ENCODE results near the gene ZNF335.
A peak's percentile ranks its signal among the peaks of the same experiment; 100 is the strongest.
"Not testable (repeated sequence)": the region's sequence is repeated elsewhere in the genome, so short reads cannot be mapped to it uniquely, and the experiment has no call there.

ZNF335 gene

DNA sequence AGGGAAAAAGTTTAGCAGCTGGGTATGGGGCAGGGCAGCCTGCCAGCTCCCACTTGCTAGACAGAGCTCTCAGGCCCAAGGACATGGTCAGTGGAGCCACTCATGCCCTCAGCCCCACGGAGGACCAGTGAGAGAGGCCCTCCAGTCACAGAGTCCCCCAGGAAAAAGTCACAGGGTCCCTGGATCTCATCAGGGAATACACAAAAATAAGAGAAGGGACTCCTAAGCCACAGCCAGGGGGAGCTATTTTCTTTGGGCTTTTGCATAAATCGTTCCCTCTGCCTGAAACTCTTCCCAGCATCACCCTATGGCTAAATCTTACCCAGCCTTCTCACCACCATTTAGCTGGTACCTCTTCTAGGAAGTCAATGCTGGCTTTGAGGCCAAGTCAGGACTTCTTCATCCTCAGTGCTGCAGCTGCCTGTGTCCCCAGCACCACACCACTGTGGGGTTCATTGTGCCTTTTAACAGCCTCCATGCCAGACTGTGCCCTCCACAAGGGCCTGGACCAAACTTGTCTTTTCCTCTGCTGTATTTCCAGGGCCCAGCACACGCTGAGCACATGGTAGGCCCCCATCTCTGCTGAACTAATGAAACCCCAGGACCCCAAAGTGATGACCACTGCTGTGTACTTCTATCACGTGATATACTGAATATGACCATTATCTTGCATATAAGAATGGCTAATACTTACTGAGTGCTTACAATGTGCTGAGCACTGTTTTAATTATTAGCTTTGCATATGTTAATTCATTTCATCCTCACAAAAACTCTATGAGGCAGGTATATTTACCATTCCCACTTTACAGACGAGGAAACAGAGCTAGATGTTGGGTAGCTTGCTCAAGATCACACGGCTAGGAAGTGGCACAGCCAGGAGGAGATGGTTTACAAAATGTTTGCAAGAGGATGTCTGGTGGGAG lies 2.0 kb downstream of the ZNF335 start:
- DNase-seq = peak; percentile 50

DNA sequence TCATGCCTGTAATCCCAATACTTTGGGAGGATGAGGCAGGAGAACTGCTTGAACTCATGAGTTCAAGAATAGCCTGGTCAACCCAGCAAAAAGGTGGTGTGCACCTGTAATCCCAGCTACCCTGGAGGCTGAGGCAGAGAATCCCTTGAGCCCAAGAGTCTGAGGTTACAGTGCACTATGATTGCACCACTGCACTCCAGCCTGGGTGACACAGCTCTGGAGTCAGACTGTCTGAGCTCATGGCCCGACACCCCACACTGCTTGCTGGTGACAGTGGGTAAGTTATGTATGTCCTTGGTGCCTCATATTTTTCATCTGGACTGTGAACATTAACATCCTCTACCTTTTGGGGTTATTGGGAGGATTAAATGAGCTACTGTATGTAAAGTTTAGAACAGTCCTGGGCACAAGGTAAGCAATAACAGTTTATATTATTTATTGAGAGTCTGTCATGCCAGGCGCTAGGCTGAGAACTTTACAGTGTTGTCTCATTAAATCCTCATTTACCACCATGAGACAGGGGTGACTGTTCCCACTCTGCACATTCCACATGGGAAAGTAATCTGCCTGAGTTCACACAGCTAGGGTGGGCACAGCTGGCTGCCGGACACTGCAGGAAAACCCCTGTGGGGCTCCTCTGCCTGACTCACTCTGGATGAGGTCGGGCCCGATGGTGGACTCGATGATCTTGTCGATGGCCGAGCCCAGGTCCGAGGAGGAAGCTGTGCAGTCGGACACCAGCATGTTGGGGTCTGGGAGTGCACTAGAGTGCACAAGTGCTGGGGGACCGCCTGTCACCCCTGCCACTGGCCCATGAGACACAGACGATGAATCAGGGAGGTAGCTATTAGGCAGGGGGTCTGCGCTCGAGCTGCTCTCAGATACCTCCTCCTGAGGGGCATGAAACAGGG lies 2.9 kb downstream of the ZNF335 start:
- DNase-seq = peak; percentile 31

DNA sequence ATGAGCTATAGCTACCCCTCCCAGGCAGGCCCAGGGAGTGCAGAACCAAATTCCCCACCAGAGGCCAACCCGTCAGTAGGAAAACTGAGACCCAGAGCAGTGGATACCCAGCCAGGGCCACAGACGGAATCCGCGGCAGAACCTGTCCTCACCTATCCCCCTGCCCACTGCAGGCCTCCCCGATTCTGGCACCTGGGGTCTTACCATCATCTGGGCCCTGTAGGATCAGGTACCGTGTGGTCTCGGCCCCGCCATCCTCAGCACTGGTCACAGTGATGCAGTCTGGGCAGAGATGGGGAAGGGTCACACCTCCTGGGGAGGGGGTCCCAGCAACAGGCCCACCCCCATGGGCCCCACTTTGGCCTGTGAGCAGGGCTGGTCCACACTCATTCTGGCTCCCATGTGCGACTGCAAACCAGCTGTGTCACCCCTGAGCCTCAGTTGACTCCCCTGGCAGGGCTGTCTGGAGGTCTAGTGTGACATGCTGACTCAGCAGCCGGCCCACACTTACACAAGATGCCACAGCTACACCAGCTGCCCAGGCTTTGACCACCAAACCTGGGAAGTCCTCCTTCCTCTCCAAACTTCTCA lies 3.8 kb downstream of the ZNF335 start:
- DNase-seq = no peak

DNA sequence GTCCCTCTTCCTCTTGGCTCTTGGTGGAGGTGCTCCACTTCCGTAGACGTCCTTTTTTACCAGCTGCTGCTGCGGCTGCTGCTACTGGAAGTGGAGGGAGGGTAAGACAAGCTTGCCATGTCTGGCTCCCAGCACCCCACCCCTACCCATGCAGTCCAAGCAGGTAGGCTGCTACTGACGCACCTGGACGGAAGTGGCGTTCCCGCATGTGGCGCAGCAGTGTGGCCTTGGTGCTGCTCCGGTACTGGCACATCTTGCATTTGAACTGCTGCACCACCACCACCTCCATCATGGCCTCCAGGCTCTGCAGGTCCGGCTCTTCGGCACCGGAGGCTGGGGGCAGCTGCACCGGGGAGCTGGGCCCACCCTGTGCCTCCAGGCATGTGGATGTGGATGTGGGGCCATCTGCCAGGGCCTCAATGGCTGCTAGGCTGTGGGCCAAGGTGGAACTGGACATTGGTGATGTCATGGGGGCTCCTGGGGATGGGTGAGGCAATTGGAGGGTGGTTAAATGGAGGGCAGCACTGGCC lies 4.4 kb downstream of the ZNF335 start:
- DNase-seq = no peak

DNA sequence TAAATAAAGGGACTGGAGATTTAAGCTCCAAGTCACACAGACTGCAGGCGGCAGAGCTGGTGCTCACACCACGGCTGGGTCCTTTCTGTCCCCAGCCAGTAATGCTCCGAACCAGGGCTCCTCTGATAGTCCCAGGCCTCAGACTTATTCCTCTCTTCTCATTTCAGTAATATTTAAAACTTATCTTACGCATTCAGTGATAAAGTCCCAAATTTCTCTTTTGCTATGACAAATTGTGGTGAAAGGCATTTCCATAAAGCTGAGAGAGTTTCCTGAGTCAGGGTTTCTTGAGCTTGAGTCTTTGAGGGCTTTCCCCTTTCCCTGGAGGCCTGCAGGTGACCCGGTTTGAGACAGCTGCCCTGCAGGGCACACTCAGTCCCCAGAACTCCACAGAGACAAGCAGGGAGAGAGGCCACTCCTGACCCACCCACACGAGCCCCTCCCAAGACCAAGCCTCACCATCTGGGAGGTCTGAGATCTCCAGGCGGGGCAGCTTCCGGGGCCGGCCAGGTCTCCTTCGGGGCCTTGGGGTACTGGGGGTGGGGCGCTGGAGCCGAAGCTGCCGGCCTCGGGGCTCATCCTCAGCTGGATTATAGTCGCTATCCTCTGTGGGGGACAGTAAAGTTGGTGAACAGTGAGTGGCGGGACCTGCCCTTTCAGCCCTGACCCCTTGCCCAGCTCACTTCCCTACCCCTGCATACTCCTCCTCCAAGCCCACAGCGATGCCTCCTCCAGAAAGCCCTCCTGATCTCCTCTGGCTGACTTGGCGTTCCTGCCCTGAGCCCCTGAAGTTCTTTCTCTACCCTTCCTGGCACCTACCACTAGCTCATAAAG lies 6.6 kb downstream of the ZNF335 start:
- DNase-seq = no peak

DNA sequence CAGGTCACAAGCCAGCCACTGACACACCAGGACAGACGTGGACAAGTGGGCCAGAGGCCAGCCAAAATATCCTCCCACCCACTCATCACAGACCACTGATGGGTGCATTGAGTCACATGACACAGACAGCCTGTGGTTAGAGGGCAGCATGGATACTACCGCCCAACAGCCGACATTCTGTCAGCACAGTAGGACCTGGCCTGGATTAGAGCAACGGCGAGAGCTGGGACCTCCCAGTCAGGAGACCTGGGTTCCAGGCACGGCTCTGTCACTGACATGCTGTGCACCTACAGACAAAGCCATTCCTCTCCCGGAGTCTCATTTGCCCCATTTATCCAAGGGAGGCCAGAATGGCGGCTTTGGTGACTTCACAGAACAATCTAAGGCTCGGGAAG lies 8.0 kb downstream of the ZNF335 start:
- no peak for DNase-seq

DNA sequence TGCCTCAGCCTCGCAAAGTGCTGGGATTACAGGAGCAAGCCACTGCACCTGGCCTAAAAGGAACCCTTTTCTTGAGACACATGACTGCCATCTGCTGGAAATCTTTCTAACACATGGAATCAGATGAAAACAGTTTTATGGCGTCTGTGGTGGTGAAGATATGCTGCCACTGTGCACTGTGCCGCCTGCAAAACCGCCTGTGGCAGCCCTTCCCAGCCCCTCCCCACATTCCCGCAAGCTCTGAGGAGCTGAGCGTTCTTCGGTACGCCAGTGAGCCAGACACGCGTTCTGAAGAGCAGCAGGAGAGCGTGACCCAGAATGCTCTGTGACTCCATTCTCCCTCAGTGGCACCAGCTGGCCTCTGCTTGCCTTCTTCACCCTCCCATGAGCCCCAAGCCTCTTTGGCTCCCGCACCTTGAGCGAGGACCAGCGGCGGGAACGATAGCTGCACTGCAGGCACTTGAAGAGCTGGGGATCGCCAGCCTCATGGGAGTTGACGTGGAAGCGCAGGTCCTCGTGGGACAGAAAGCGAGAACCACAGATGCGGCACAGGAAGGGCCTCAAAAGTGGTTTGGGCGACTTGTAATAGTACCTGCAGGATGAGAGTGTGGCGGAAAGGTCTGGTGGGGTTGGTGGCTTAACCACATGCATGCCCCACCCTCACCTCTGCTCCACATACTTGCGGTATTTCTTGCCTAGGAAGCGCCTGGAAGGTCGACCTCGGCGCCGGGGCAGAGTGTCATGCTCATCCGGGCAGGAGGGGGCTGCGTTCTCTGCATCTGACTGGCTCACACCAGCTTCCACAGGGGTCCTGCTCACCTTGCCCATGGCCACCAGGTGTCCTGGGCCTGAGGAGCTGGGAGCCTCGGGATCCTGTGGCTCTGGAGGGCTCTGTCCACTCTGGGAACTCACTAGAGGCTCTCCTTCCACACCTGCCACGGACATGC lies 8.7 kb downstream of the ZNF335 start:
- DNase-seq = no peak

DNA sequence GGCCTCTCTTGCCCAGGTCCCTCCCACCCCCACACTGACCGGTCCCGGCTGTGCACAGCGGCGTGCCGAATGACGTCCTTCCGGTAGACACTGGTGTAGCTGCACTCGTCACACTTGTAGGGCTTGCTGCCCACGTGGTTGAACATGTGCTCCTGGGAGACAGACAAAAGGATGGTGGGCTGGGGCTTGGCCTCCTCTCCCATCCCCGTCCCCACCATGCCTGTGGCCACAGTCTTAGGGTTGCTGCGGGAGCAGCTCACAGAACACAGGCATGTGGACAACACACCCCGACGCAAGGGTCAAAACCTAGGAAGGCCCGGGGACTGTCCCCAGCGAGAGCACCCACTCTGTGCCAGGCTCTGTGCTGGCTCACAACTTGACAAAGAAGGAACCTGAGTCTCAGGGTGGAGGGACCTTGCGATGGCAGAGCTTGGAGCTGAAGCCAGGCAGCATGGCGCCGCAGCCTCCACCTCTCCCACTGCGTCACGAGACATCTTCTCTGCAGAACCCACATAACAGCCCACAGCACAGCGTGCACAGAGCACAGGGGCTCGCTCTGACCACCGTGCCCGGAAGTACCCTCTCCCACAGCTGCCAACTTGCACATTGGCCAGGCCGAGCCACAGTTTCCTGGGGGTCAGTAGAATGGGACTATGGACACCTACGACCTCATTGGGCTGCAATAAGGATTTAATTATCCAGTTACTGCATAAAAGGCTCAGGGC lies 9.8 kb downstream of the ZNF335 start:
- no peak for DNase-seq

DNA sequence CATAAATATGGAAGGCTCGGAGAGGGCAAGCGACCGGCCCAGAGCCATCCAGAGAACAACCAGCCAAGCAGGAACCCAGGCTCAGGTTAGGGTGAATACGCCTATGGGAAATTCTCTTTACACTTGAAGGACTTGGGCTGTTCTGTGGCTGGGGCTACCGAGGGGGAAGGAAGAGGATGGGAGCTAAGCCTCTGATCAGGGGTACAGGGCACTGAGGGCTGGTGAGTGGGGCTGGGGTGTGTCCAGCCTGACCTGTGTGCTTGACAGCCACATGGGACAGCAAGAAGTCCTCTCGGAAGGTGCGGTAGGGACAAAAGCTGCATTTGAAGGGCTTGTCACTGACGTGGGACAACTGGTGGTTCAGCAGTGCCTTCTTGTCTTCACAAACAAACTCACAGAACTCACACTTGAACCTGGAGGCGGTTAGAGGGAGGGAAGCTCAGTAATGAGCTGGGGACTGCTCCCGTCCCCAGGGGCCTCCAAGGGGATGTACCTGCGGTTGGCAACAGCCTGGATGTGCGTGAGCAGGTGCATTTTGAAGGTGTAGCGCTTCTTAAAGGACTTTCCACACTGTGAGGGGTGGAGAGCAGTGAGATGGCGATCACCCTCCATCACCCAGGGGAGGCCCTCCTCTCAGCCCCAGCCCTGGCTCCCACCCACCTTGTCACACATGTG lies 11.9 kb downstream of the ZNF335 start:
- no peak for DNase-seq

DNA sequence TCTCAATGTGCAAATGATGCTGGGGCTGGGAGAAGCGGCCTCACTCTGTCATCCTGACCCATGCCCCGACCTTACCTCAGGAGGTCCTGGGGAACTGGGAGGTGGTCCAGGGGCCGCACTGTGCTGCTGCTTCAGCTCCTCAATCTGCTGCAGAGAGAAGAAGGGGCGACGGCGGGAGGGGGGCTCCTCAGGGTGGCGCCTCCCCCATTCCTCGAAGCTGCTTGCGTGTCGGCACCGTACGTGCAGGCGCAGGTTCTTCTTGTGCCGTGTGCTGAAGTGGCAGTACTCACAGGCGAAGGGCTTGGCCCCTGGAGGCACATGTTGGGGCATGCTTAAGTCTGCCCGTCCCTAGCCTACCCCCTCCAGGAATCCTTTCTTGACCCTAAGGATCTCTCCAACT lies 12.9 kb downstream of the ZNF335 start:
- DNase-seq = no peak

DNA sequence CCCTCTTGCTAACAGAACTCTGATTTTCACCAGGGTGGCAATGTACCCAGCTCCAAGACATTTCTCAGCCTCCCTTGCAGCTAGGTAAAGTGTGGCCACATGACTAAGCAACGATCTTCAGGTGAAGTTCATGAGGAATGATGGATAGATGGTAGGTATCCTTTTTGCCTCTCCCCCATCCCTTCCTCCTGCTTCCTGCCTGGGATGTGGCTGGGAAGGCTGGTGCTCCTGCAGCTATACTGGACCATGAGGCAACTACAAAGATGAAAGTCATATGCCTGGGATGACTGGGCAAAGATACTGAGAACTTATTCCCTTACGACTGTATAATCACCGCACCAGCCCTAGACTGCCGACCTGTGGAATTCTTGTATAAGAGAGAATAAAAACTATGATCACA lies 13.4 kb downstream of the ZNF335 start:
- DNase-seq = no peak

DNA sequence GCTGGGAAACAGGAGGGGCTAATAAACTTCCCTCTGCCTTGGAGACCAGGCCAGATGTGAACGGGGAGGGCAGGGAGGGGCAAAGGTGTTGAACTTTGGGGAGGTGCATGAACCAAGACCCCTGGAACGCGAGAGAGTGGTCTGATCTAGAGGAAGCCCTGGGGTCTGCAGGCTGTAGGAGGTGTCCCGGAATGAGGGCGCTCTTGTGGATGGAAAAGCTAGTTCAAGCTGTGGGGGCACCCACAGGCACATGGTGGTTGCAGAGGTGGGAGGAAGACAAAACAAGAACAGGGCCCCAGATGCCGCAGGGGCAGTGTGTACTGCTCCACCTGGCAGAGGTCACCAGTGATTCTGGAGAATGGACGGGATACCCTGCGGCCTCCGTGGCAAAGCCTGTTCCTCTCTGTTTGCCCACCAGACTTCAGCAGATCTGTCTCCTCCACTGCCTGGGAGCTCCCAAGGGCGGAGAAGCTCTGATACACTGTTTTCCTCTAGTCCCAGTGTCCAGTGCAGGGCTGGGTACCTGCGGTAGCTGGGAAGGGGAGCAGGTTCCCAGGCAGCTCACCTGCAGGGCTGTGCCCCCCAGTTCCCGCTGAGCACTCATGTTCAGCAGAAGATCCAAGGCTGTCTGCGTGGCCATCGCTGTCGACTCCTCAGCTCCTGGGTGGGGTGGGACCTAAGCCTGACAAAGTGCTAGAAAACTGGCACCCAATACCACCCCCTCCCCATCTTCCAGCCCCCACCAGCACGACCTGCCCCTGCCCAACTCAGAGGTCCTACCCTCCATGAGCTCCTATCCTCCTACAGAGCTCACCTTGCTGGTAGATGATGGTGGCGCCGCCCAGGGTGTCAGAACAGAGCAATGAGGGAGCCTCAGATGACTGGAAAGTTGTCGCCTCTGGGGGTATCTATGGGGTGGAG lies 14.7 kb downstream of the ZNF335 start:
- no peak for DNase-seq

DNA sequence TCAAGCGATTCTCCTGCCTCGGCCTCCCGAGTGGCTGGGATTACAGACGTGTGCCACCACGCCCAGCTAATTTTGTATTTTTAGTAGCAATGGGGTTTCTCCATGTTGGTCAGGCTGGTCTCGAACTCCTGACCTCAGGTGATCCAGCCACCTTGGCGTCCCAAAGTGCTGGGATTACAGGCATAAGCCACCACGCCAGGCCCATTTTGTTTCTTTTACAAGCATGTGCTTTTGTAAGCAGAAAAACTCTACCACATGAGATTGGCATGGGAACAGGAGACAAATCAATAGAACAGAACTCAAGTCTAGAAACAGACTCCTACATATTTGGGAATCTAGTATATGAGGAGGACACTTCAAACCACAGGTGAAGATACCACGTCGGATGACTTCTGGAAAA lies 15.7 kb downstream of the ZNF335 start:
- DNase-seq = not testable (repeated sequence)

DNA sequence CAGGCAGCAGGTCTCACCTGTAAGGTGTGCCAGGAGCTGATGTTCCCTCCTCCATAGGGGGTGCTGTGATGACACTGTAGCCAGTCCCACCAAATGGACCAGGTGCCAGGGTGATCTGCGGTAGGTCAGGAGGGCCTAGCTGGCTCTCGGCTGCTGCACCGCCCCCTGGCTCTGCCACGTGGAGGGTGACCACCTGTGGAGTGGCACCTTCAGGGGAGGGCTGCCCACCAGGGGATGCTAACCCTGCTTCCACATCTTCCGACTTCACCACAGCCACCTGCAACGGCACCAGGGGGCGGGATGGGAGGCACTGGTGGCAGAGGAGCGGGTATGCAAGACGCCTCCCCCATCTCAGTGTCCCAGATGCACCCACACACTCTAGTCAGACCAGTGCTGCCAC lies 18.3 kb downstream of the ZNF335 start:
- DNase-seq = no peak

DNA sequence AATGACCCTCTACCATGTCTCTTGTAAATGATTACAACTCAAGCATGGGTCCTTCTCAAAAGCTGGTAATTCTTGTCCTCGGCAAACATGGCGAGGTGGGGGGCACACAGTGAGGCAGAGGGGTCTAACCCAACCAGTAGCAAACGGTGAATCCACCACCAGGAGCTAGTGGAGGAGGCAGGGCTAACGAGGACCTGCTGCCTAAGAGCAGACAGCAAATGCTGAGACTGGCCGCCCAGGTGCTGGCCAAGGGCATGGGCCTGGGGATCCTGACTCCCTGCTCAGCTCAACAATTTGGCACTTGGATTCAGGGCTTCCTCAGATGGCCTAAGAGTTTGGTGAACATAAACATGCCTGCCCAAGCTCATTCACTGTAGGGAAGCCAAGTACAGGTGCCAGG lies 19.1 kb downstream of the ZNF335 start:
- DNase-seq = no peak

DNA sequence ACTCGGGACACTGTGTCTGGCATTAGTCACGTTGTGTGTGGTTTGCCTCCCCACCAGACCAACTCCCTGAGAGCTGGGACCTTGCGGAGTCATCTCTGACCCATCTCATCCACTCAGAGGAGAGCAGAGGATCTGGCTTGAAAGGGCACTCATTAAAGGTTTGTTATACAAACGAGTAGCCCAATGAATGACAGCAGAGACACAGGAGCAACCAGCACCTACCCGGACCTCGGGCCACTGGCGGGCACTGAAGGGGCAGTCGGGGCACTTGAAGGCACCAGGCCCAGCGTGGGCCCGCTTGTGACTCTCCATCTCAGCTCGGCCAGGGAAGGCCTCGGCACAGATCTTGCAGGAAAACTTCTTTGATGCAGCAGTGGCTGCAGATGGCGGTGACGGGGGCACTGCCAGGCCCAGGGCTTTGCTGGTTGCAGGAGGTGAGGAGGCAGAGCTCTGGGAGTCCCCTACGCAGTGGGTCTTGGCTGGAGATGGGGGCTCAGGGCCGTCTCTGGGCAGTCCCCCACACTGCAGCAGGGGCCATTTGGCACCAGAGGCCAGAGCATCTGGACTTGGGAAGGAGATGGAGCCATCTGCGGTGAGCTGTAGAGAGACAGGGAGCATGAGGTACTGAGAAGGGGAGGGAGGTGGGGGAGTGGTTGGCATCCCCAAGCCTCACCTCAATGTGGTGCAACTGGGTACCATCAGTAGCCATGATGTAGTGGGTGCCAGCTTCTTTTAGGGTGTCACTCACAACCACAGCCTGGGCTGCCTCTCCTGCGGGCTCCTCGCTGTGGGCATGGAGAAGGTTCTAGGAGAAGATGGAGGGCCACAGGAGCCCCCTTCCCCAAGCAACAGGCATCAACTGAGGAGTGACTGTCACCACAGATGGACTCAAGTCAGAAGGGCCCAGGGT lies 19.8 kb downstream of the ZNF335 start:
- no peak for DNase-seq

DNA sequence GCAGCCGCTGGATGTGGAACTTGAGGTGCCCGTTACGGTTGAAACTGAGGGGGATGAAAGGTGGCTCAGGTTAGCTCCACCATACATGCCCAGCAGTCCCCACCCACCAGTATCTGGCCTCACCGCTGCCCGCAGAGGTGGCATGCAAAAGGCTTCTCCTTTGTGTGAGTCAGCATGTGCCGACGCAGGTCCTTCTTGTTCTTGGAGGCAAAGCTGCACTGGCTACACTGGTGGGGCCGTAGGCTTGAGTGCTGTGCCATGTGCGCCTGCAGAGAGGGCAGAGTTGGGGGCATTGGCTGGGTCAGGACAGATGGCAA lies 21.7 kb downstream of the ZNF335 start:
- DNase-seq = no peak

All from T1000 (cell line).